Measurements from ENCODE around the gene TAS1R2. TPM values are rescaled to one million over a fixed set of nuclear protein-coding genes. Genes with fewer than 3 reads are reported as not detected.

Gene TAS1R2
- total and polyA plus RNA-seq, 9 of the 15 experiments (the other 6 are each of a cell fraction or from before 2014, with no cell fraction given) = not detected

- TF ChIP-seq, protein P1, sequence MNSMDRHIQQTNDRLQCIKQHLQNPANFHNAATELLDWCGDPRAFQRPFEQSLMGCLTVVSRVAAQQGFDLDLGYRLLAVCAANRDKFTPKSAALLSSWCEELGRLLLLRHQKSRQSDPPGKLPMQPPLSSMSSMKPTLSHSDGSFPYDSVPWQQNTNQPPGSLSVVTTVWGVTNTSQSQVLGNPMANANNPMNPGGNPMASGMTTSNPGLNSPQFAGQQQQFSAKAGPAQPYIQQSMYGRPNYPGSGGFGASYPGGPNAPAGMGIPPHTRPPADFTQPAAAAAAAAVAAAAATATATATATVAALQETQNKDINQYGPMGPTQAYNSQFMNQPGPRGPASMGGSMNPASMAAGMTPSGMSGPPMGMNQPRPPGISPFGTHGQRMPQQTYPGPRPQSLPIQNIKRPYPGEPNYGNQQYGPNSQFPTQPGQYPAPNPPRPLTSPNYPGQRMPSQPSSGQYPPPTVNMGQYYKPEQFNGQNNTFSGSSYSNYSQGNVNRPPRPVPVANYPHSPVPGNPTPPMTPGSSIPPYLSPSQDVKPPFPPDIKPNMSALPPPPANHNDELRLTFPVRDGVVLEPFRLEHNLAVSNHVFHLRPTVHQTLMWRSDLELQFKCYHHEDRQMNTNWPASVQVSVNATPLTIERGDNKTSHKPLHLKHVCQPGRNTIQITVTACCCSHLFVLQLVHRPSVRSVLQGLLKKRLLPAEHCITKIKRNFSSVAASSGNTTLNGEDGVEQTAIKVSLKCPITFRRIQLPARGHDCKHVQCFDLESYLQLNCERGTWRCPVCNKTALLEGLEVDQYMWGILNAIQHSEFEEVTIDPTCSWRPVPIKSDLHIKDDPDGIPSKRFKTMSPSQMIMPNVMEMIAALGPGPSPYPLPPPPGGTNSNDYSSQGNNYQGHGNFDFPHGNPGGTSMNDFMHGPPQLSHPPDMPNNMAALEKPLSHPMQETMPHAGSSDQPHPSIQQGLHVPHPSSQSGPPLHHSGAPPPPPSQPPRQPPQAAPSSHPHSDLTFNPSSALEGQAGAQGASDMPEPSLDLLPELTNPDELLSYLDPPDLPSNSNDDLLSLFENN (IDR thresholded peaks at IDR 0.05; ENCODE audit: low read depth in 2 of 2, low read length in 2 of 2) = no peak
- TF ChIP-seq STAG1 (CRISPR knock-in tag; IDR thresholded peaks at IDR 0.05; ENCODE audit: borderline replicate concordance) (no peak), USF1 (CRISPR knock-in tag; IDR thresholded peaks at IDR 0.05) (no peak), SMARCA5 (IDR thresholded peaks at IDR 0.05) (peak; percentile 72; the same call in 1 of the 2 replicates), ZNF436 (CRISPR knock-in tag; IDR thresholded peaks at IDR 0.05) (peak; percentile 63; the same call in 1 of the 2 replicates)
These were observed 42.1 kb downstream of the TAS1R2 start (continued) for GRCh38 chr1:18817316-18817715.

- Histone ChIP-seq H3K9me3 (replicated peaks; ENCODE audit: control insufficient read depth, insufficient read depth, low read depth, low read length) (no peaks in the 10 kb centered on the region), H3K9me1 (ENCODE audit: control insufficient read depth, insufficient read depth, low read length) (no peaks in the 10 kb centered on the region), H3K36me3 (ENCODE audit: control insufficient read depth, insufficient read depth, low read length) (no peaks in the 10 kb centered on the region), H3K27ac (ENCODE audit: extremely low read depth, low read depth, low read length) (no peak overlapping the region), H4K20me1 (replicated peaks; ENCODE audit: control insufficient read depth, insufficient read depth, low read length) (peaks cover 21% of the 10 kb centered on the region; the same call in 1 of the 2 replicates), H3K4me1 (replicated peaks in 1 of 2; ENCODE audit: control insufficient read depth in 2 of 2, insufficient read depth in 2 of 2, low read length in 2 of 2) (peaks cover 0 to 13% of the 10 kb centered on the region in 2 experiments; a peak in 2 of 5 replicates), H2AFZ (ENCODE audit: low read depth, low read length) (no peak overlapping the region), H3K4me3 (no peak overlapping the region), H3K27me3 (ENCODE audit: control insufficient read depth in 2 of 2, insufficient read depth in 2 of 2, low read length in 2 of 2) (peaks cover 5 to 48% of the 10 kb centered on the region in 2 experiments), H3K79me2 (ENCODE audit: control insufficient read depth, insufficient read depth, low read length) (no peaks in the 10 kb centered on the region), H3K9ac (ENCODE audit: insufficient read depth in 1 of 2, low read depth in 2 of 2, low read length in 2 of 2) (no peak overlapping the region), H3K4me2 (ENCODE audit: insufficient read depth, low read length) (no peak overlapping the region)
- 4% methylated on average over 2 of the region's 2 CpGs for WGBS (ENCODE audit: insufficient coverage, low coverage, missing lambda C conversion rate)
- POLR2A ChIA-PET = interaction anchor here (0.6 to 0.7 kb wide), 2 partner anchors 67 to 183 kb away, joined by 3 read pairs; no protein-coding TSS in a partner anchor
- BruUV-seq (replicated peaks) = no TSS peak
- DNase-seq (ENCODE audit: extremely low read depth in 1 of 4, low spot score in 3 of 4) (no peak), ATAC-seq (no peak), FAIRE-seq (no peak)
- intact Hi-C loops (cut with micrococcal nuclease) (no loop called here), in situ Hi-C loops (cut with MboI) (no loop called here)
- no peak for TF ChIP-seq IFI16 (CRISPR knock-in tag; IDR thresholded peaks at IDR 0.05)
- CTCF ChIA-PET (ENCODE audit: low intra/inter-chr PET ratio) = no interaction called here
These were observed 42.7 kb downstream of the TAS1R2 start for GRCh38 chr1:18816808-18817207.
